Transverse colon (tissue), 4 donors: ENCODE results near the gene TARS2.

Source experiments
- POLR2AphosphoS5 ChIP-seq, 3 donors: sonication (generic); formaldehyde crosslinking; IDR thresholded peaks; one replicate each; pipeline ENCODE4 v1.6.1; 2016; ENCODE audit warnings: antibody characterized with exemption in 3 of 3
- TF ChIP-seq, protein P1 (sequence below), 5 experiments: fragments of 200-600 bp in 3 of 5; fragments of 450-650 bp in 2 of 5; sonication (generic) in 3 of 5; IDR thresholded peaks; 1 replicate in 2 of 5; 2 replicates in 3 of 5; pipeline ENCODE4 v1.5.1; 2016 to 2017; ENCODE audit warnings: antibody characterized with exemption in 5 of 5, inconsistent platforms in 3 of 5, mild to moderate bottlenecking in 2 of 5, moderate library complexity in 1 of 5

DNA sequence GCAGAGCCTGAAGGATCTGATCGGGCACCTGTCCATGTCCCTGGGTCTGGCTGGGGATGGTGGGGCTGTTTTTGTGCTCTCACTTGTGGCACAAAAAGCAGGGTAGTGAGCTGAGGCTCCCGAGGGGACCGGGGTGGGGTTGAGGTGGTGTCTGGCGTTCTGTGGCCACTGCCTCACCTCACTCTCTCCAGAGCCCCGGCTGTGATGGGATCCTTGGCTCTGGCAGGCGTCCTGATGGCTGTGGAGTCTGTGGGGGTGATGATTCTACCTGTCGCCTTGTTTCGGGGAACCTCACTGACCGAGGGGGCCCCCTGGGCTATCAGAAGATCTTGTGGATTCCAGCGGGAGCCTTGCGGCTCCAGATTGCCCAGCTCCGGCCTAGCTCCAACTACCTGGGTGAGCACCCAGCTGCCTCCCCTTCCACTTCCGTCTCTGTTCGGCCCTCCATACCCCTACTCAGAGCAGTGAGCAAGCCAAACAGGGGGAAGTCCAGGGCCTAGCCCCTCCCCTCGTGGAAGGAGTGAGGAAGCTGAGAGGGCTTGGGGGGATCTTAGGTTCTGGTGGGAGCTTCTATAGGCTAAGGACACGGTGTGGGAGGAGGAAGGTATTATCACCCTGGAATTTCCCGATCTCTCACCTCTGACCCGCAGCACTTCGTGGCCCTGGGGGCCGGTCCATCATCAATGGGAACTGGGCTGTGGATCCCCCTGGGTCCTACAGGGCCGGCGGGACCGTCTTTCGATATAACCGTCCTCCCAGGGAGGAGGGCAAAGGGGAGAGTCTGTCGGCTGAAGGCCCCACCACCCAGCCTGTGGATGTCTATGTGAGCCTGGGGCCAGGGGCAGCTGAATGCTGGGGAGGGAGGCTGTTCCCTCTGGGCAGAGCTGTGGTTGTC is 69.0 kb downstream of the TARS2 start:
- TF ChIP-seq, protein P1, sequence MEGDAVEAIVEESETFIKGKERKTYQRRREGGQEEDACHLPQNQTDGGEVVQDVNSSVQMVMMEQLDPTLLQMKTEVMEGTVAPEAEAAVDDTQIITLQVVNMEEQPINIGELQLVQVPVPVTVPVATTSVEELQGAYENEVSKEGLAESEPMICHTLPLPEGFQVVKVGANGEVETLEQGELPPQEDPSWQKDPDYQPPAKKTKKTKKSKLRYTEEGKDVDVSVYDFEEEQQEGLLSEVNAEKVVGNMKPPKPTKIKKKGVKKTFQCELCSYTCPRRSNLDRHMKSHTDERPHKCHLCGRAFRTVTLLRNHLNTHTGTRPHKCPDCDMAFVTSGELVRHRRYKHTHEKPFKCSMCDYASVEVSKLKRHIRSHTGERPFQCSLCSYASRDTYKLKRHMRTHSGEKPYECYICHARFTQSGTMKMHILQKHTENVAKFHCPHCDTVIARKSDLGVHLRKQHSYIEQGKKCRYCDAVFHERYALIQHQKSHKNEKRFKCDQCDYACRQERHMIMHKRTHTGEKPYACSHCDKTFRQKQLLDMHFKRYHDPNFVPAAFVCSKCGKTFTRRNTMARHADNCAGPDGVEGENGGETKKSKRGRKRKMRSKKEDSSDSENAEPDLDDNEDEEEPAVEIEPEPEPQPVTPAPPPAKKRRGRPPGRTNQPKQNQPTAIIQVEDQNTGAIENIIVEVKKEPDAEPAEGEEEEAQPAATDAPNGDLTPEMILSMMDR (IDR thresholded peaks at IDR 0.05): no peak
- TF ChIP-seq POLR2AphosphoS5 (IDR thresholded peaks at IDR 0.05): no peak
